AG04449 (cell line): ENCODE results near the gene FOXP1.

Experiments used
- CTCF ChIA-PET: fragments of 350-600 bp; formaldehyde crosslinking; extraction: SDS; loops from one replicate; lab custom pipeline; 2021; ENCODE audit warnings: antibody characterized with exemption; lab: Yijun Ruan, JAX
- POLR2A ChIA-PET: fragments of 400-600, 350-600 bp; formaldehyde crosslinking; extraction: SDS; loops from one replicate; lab custom pipeline; 2020; ENCODE audit warnings: antibody characterized with exemption, inconsistent platforms; lab: Yijun Ruan, JAX
- DNase-seq: peaks from one replicate; pipeline ENCODE4 v3.0.0-alpha.2; 2010; ENCODE audit warnings: low read depth, low spot score
- H3K4me3 ChIP-seq: 2 replicates; pipeline ENCODE4 v1.5.1; 2011; ENCODE audit warnings: low read depth, mild to moderate bottlenecking, control low read depth, low read length
- CTCF ChIP-seq: IDR thresholded peaks from one replicate; pipeline ENCODE4 v1.5.1; 2011; ENCODE audit warnings: mild to moderate bottlenecking, moderate library complexity, low read length, control low read depth, inconsistent platforms; ENCODE audit not compliant: insufficient read depth; ENCODE audit errors: missing control alignments

FOXP1 gene

DNA sequence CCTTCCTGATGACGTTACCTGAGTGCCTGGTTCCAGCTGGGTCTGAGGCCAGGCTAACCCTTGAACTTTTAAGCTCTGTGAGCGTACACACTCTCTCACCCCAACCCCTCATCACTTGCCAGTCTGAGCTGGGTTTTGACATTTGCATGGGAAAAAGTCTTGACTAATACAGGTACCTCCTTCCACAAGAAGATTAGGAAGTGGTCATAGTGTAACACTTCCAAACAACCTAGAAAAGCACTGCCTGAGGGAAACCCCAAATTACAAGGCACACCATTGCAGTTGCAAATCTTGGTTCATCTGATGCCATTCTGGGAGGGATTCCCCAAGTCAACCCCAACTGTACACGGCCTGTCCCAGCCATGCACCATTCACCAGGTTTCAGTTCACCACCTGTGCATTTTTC is 499.8 kb downstream of the FOXP1 start:
- POLR2A ChIA-PET = no interaction called here
- TF ChIP-seq CTCF = no peak
- CTCF ChIA-PET = interaction anchor here (0.6 kb wide), 1 partner anchor 61 kb away, joined by 3 read pairs; no protein-coding TSS in a partner anchor
- no peak for DNase-seq
- H3K4me3 ChIP-seq = no peak overlapping the region

DNA sequence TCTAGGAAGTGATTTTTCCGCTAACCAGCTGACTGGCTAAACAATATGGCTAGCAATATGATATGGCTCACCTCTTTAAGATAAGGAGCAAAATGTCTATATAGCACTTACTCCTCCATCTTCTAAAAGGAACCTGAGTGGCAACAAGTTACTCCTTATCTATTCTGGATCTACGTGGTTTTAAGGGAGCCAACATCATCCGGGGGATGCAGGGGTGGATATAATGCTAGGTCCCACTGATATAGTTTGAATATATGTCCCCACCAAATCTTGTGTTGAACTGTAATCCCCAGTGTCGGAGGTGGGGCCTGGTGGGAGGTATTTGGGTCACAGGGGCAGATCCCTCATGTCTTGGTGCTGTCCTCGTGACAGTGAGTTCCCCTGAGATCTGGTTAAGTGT is 500.7 kb downstream of the FOXP1 start:
- POLR2A ChIA-PET = interaction anchor here (0.7 kb wide), 1 partner anchor 120 kb away, joined by 3 read pairs; no protein-coding TSS in a partner anchor
- CTCF ChIA-PET = no interaction called here
- no peak for DNase-seq
- TF ChIP-seq CTCF = no peak
- no peak overlapping the region for H3K4me3 ChIP-seq

DNA sequence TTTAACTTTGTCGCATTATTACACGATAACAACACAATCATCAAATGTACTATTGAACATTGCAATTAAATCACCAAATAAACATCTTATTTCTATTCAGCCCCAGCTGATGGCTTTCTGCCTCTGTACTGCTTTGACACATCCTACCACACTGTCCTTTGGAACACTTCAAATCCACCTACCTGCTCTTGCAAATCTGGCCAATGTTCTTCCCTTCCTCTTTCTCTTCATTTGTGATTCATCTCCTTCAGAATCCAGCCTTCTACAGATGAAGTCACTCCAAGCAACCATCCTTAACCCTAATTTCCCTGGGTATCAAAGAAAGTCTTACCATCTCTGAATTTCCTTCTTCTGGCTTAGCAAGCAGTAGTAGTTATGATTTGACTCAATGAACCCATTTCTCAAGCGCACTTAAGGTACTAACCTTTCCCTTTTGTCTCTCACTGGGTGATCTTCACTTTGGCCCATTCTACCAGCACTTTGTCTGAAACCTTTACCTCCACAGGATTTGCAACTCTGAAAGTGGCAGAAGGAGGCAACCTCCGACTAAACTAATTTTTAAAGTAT is 502.9 kb downstream of the FOXP1 start:
- no peak for DNase-seq
- ChIA-PET POLR2A (no interaction called here), CTCF (no interaction called here)
- no peak overlapping the region for H3K4me3 ChIP-seq
- TF ChIP-seq CTCF = no peak

DNA sequence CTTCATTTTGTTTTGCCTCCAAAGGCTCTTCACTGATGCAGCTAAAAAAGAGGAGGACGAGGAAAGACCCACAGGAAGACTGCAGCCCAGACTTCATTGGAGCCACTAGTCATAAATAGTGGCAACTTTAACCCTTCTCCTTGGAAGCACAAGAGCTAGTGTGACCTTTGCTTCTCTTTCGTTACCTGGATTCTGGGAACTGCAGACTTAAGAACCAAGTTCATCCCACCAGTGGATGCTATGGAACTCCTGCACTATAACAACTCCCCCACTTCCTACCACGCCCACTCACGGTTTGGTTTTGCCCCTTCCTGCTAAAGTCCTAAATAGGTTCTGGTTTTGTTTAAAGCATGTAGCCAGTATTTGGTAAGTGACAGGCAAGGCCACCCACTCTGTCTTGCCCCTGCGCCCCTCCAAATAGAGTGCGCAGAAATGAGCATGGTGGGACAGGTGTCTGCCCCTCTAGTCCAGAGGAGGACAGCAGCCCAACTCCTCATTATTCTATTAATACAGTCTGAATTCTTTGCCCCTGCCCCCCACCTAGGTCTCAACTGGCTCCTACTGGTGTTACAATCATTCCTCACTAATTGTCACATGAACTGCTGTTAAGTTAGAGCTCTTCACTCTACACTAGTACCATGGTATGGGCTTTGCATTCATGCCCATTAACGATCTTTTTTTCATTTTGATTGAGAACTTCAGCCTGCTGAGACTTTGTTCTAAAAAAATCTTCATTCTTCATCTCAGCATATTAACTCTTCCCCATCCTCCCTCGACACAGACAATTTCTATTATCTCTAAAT is 504.6 kb downstream of the FOXP1 start:
- ChIA-PET CTCF (no interaction called here), POLR2A (interaction anchor here (0.9 kb wide), 1 partner anchor 216 kb away, joined by 3 read pairs; no protein-coding TSS in a partner anchor)
- DNase-seq = no peak
- TF ChIP-seq CTCF = no peak
- H3K4me3 ChIP-seq = no peak overlapping the region

DNA sequence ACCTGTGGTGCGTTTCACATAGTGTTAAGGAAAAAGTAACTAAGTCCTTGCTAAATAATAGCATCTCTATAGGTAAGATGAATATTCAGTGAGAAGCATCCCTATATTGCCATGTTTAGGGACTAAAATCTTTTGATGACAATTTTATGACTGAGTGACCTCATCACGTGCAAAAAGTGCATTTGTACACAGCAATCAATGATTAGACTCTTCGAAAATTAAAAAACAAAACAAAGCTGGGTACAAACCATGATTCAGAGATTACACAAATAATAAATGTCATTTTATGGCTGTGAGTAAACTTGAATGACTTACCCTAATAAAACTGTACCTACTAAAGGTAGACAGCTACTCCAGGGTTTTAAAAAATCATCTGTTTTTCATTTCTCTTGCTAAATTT is 505.3 kb downstream of the FOXP1 start:
- no peak for TF ChIP-seq CTCF
- ChIA-PET CTCF (no interaction called here), POLR2A (interaction anchor here (0.9 kb wide), 1 partner anchor 217 kb away, joined by 3 read pairs; no protein-coding TSS in a partner anchor)
- no peak for DNase-seq
- H3K4me3 ChIP-seq = no peak overlapping the region

- no peak for DNase-seq
- POLR2A ChIA-PET = interaction anchor here (0.7 kb wide), 1 partner anchor 150 kb away, joined by 3 read pairs; no protein-coding TSS in a partner anchor
- CTCF ChIA-PET = interaction anchor here (0.7 to 1.2 kb wide), 4 partner anchors 8 to 604 kb away, joined by 3 read pairs; no protein-coding TSS in a partner anchor
- H3K4me3 ChIP-seq = no peak overlapping the region
- TF ChIP-seq CTCF = no peak
These were observed 506.5 kb downstream of the FOXP1 start for GRCh38 chr3:71077070-71077469.
